ENCODE data around the gene PRCC.

Gene PRCC

DNA sequence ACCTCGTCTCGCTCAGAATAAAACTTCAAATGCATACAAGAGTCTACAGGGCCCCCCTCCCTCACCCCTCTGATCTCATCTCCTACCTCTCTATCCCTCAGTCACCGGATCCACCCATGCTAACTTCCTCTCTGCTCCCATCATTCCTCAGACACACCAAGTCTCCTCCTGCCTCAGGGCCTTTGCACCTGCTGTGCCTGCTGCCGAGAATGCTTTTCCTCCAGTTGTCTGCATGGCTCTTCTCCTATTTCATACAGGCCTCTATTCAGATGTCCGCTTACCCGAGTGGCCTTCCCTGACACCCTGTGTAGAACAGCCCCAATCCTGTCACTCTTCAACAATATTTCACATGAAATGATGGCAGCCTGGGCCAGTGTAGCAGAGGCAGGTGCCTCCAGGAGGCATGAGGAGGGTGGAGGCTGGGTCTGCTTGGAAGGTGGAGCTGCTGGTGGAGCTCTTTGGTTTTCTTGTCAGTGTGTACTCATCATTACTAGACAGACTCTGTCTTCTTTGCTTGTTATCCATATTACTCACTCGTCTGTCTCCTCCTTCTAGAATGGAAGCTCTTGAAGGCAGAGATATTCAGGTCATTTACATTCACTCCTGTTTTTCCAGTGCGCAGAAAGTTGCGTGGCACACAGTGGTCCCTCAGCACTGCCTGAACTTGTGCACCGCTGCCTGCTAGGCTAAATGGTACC, 45.1 kb downstream of the PRCC start:
- H3K4me3 ChIP-seq (ENCODE audit: low read depth, low read length), result no peak overlapping the region

DNA sequence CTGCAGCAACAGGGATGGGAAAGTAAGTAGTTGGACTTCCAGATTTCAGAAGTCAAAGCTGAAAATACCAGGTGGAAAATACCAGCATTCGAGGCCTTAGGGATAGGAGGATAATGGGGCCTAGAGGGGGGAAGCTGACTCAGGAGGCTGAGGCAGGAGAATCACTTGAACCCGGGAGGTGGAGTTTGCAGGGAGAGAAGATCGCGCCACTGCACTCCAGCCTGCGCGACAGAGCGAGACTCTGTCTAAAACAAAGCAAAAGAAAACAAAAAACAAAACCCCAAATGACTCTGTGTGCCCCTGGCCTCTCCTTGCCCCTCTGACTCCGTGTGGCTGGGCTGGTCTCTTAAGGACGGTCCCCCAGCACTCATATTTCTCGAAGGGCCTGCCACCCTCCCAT, 46.0 kb downstream of the PRCC start:
- H3K4me3 ChIP-seq (ENCODE audit: low read depth, low read length), result no peak overlapping the region
- TF ChIP-seq, protein P1, sequence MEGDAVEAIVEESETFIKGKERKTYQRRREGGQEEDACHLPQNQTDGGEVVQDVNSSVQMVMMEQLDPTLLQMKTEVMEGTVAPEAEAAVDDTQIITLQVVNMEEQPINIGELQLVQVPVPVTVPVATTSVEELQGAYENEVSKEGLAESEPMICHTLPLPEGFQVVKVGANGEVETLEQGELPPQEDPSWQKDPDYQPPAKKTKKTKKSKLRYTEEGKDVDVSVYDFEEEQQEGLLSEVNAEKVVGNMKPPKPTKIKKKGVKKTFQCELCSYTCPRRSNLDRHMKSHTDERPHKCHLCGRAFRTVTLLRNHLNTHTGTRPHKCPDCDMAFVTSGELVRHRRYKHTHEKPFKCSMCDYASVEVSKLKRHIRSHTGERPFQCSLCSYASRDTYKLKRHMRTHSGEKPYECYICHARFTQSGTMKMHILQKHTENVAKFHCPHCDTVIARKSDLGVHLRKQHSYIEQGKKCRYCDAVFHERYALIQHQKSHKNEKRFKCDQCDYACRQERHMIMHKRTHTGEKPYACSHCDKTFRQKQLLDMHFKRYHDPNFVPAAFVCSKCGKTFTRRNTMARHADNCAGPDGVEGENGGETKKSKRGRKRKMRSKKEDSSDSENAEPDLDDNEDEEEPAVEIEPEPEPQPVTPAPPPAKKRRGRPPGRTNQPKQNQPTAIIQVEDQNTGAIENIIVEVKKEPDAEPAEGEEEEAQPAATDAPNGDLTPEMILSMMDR (IDR thresholded peaks at IDR 0.05; ENCODE audit: low read depth, low read length), result no peak

More for the DNA sequence above, 45.1 kb downstream of the PRCC start:
- TF ChIP-seq, protein P1 (IDR thresholded peaks at IDR 0.05; ENCODE audit: low read depth, low read length), result no peak

DNA sequence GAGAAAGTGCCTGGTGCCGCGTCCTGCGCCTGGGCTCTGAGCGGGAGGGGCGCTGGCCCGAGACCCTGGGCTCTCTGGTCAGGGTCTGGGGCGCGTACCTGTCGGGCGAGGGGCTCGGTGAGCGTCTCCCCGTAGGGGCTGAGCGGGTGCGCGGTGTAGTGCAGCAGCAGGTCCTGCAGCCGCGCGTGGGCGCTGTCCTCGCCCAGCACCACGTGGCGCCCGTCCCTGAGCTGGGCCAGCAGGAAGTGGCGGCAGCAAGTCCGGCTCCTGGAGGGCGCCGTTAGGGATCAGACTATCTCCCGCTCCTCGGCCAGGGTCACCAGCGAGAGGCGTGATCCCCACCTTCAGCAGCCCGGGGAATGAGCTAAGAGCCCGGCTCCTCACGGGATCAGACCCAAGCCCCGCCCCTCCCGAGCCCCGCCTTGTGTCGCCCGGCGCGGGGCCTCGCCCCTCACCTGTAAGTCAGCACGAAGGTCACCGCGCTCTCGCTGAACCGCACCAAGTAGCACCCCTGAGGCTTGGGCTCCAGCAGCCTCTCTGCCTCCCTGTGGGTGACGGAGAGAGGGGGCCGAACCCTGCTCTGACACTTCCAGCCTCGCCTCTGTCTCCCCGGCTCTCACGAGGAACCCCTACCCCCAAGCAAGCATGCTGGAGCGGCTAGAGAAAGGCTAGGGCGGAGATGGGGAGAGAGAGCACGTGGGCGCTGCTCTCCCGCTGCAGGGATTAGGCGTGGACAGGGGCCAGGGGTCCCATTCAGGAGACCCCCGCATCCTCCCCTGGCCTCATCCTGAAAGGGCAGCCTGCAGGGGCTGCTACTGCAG, 46.6 kb downstream of the PRCC start:
- TF ChIP-seq, protein P1 (IDR thresholded peaks at IDR 0.05; ENCODE audit: low read depth, low read length), result peak; percentile 33
- no peak overlapping the region for H3K4me3 ChIP-seq (ENCODE audit: low read depth, low read length)

GRCh38 chr1:156814571-156815260, 47.4 kb downstream of the PRCC start:
- H3K4me3 ChIP-seq (ENCODE audit: low read depth, low read length), result no peak overlapping the region
- TF ChIP-seq, protein P1 (IDR thresholded peaks at IDR 0.05; ENCODE audit: low read depth, low read length), result no peak

GRCh38 chr1:156815307-156815826, 48.0 kb downstream of the PRCC start:
- TF ChIP-seq, protein P1 (IDR thresholded peaks at IDR 0.05; ENCODE audit: low read depth, low read length), result no peak
- no peak overlapping the region for H3K4me3 ChIP-seq (ENCODE audit: low read depth, low read length)

GRCh38 chr1:156815961-156816422, 48.7 kb downstream of the PRCC start:
- H3K4me3 ChIP-seq (ENCODE audit: low read depth, low read length), result no peak overlapping the region

More at GRCh38 chr1:156815961-156816422, 48.7 kb downstream of the PRCC start:
- TF ChIP-seq, protein P1 (IDR thresholded peaks at IDR 0.05; ENCODE audit: low read depth, low read length), result no peak

Data from WI38 (cell line).